GM10847 (cell line): ENCODE results near the gene RBM4B.

Source experiments
- POLR2A ChIP-seq: IDR thresholded peaks from 2 replicates; pipeline ENCODE4 v1.6.1; 2011; ENCODE audit not compliant: insufficient read length; ENCODE audit errors: extremely low read depth

RBM4B gene

GRCh38 chr11:66677599-66678375, at the start of gene RBM4B:
TSS of gene RBM4B (minus strand) at chr11:66677887. CDS start at chr11:66677079, 808 bp downstream.
- peak; percentile 79 for TF ChIP-seq POLR2A

DNA sequence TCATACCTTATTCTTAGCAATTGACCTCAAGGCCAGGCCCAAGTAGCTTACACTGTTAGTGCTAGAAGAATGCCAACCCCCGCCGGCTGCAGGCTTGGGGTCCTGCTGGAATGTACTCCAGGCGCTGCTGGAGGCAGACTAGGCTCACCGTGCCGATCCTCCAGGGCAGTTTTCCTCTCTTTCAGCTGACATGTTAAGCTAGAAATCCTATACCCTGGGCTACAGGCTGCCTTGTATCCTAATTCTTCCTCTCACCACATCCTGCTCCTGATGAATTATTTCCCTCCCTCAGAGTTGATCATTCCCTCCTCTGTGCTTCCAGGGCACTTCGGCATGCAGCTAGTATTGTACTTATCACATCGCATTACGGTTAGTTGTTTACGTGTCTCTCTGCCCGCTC, 48.0 kb upstream of the RBM4B start:
- TF ChIP-seq POLR2A: no peak

DNA sequence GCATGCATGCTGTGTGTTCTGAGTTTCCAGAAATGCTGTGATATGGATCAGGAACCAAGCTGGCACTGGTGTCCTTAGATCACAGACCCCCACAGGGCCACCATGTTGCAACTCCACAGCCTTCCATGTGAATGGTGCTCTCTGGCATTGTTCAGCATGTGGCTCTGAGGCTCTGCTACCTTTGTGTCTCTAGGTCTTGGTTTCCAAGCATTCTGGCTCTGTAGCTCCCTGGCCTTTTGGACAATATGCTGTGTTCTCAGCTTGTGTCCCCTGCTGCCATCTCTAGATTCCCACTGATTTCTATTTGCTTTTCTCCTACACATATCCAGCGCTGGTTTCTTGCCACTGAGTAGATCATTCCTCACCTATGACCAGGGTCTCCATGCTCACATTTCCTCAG, 47.4 kb upstream of the RBM4B start:
- TF ChIP-seq POLR2A: no peak

GRCh38 chr11:66723693-66724092, 46.0 kb upstream of the RBM4B start:
- TF ChIP-seq POLR2A: no peak

GRCh38 chr11:66722745-66723651, 45.3 kb upstream of the RBM4B start:
- no peak for TF ChIP-seq POLR2A

DNA sequence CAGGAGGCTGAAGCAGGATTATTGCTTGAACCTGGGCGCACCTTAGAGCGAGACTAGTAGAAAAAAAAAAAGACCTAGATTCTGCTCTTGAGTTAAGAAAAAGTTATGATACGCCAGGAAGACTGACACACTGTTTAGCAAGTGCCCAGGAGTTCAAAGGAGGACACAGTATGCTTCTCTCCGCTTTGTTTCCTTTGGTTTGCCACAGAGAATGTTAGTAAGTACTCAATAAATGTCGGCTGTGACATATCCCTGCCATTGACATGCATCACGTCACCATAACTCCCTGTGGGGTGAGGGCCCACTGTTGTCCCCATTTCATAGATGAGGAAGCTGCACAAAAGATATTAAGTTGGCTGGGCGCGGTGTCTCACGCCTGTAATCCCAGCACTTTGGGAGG, 44.3 kb upstream of the RBM4B start:
- no peak for TF ChIP-seq POLR2A

DNA sequence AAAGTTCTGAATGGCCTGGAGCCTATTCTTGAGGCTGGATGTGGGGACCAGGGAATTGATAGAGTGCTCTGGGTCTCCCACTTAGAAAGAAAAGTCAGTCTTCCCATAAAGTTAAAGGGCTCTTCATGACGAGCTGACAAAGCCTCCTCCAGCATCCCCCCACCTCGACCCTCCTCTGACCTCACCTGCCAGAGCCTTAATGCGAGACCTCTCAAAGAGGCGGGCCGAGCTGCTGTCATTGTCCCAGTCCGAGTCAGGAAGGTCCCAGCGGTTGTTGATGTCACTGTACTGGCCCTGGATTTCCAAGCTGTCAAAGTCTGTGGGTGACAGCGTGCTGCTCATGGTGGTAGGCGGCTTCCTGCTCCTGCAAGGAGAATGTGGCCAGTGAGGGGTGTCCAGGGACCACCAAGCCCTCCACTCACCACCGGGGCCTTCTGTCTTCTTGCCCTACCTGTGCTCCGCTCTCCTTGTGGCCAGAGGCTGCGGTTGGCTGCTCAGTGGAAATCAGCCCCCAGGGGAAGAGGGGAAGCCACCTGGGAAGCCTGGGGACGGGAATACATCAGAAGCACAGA, 43.3 kb upstream of the RBM4B start:
- no peak for TF ChIP-seq POLR2A

- no peak for TF ChIP-seq POLR2A
These were observed 42.7 kb upstream of the RBM4B start for GRCh38 chr11:66720223-66720898.

- TF ChIP-seq POLR2A: no peak
These were observed 41.6 kb upstream of the RBM4B start for GRCh38 chr11:66719111-66719872.

- TF ChIP-seq POLR2A: no peak
These were observed 40.8 kb upstream of the RBM4B start for GRCh38 chr11:66718320-66718971.

DNA sequence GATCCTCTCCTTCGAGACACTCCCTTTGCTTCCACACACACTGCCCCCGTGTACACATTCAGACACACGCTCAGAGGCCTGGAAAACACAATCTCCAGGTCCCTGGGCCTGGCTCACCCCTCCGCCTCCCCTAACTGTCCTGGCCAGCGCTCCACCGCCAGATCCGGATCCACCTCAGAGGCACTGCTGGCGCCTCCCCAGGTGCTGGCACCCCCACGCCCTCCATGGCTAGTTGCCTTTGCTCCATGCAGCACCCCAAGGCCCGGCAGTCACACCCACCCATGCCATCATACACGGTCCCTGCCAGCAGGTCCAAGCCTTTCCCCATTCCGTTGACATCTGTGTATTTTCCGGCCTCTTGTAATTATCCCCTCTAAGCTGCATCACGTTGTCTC, 40.2 kb upstream of the RBM4B start:
- no peak for TF ChIP-seq POLR2A

GRCh38 chr11:66716996-66717395, 39.3 kb upstream of the RBM4B start:
- TF ChIP-seq POLR2A: no peak

DNA sequence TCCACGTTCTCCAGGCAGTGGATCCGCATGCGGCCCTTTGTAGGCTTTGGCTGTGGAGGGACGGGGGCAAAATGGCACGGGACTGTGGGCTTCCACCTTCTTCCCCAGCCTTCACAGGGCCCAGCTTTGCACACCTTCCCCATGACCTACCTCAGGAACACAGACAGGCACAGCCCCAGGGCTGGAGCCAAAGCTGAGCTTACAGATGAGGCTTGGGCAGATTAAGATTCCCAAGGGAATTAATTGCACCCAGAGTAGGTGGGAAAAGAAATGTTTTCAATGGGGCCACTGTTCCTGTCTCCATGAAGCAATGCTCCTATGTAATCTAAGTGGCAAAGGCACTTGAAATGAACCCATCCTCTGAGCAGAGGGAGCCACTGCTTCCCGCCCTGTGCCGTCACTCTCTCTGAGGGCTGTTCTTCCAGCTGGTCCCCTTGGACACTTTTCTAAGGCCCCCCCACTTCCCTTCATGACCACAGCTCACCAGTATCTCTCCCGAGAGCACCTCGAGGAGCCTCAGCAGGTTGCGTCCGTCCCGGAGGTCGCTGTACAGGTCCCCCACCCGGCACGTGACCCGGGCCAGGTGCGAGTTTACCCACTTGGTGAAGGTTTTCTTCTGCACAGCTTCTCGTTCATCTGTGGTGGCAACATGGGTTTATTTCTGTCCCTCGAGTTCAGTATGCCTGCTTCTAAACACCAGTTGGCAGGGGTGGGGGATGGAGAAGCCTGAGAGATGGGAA, 37.8 kb upstream of the RBM4B start:
- no peak for TF ChIP-seq POLR2A
